ENCODE data around the gene KAZN.

- no peak for TF ChIP-seq ZNF121 (tag by site-specific recombination; IDR thresholded peaks at IDR 0.05)
- no peak for TF ChIP-seq ZNF658 (tag by site-specific recombination; IDR thresholded peaks at IDR 0.05)
- no peak for TF ChIP-seq SALL2 (tag by site-specific recombination; IDR thresholded peaks at IDR 0.05; ENCODE audit: borderline replicate concordance)
- TF ChIP-seq ZNF211 (tag by site-specific recombination; IDR thresholded peaks at IDR 0.05; ENCODE audit: low read depth), result no peak
- no peak for TF ChIP-seq ZNF274 (IDR thresholded peaks at IDR 0.05; ENCODE audit: low read length)
- TF ChIP-seq ZNF274 (tag by site-specific recombination; IDR thresholded peaks at IDR 0.05; ENCODE audit: borderline replicate concordance), result no peak
- TF ChIP-seq YY1 (tag by site-specific recombination; IDR thresholded peaks at IDR 0.05), result no peak
- no peak for TF ChIP-seq CTCF (tag by site-specific recombination; IDR thresholded peaks at IDR 0.05)
Observed at GRCh38 chr1:14975119-14975518, 376.6 kb downstream of the KAZN start.

All from HEK293 (cell line).